NB4 (cell line): ENCODE measurements around the gene RNF141.

ENCODE experiments used
- MYC ChIP-seq: IDR thresholded peaks from 2 replicates; pipeline ENCODE4 v1.6.1; 2011; ENCODE audit warnings: low read depth, low read length
- POLR2A ChIP-seq: IDR thresholded peaks from 2 replicates; pipeline ENCODE4 v1.6.1; 2011; ENCODE audit warnings: mild to moderate bottlenecking; ENCODE audit not compliant: insufficient read length; ENCODE audit errors: extremely low read depth
- TF ChIP-seq, protein P1 (sequence below): IDR thresholded peaks from one replicate; pipeline ENCODE4 v1.5.1; 2012; ENCODE audit warnings: low read depth, low read length
- TF ChIP-seq, protein P2 (sequence below): IDR thresholded peaks from 2 replicates; pipeline ENCODE4 v1.6.1; 2011; ENCODE audit warnings: low read depth, low read length

DNA sequence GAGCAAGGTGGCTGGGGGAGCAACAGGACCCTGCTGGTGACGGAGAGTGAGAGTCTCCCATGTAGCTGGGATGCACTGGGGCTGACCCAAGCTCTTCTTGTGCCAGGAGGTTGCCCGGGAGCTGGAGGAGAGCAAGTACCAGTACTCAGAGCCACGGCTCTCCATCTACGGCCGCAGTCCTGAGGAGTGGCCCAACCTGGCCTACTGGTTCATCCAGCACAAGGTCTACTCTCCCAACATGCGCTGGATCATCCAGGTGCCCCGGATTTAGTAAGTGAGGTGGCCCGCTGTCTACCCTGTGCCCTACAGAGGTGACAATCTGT lies 45.6 kb downstream of the RNF141 start:
- TF ChIP-seq, protein P1, sequence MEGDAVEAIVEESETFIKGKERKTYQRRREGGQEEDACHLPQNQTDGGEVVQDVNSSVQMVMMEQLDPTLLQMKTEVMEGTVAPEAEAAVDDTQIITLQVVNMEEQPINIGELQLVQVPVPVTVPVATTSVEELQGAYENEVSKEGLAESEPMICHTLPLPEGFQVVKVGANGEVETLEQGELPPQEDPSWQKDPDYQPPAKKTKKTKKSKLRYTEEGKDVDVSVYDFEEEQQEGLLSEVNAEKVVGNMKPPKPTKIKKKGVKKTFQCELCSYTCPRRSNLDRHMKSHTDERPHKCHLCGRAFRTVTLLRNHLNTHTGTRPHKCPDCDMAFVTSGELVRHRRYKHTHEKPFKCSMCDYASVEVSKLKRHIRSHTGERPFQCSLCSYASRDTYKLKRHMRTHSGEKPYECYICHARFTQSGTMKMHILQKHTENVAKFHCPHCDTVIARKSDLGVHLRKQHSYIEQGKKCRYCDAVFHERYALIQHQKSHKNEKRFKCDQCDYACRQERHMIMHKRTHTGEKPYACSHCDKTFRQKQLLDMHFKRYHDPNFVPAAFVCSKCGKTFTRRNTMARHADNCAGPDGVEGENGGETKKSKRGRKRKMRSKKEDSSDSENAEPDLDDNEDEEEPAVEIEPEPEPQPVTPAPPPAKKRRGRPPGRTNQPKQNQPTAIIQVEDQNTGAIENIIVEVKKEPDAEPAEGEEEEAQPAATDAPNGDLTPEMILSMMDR: no peak
- TF ChIP-seq POLR2A (no peak), MYC (no peak)
- TF ChIP-seq, protein P2, sequence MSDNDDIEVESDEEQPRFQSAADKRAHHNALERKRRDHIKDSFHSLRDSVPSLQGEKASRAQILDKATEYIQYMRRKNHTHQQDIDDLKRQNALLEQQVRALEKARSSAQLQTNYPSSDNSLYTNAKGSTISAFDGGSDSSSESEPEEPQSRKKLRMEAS: no peak
